Cardiac septum (tissue), 1 donor: ENCODE data around the gene IFNA17. TPM values are rescaled to one million over a fixed set of nuclear protein-coding genes. Genes with fewer than 3 reads are reported as not detected.
"Not testable (repeated sequence)": the region's sequence is repeated elsewhere in the genome, so short reads cannot be mapped to it uniquely, and the experiment has no call there.

Experiments
- DNase-seq: peaks from one replicate; pipeline ENCODE4 v3.0.0-alpha.2; 2020; ENCODE audit warnings: low spot score
- intact Hi-C: fragments of 100-400 bp; cut with DNase I; formaldehyde crosslinking; loops from one replicate; pipeline ENCODE4 v1.14.0; 2022
- total RNA-seq: library from RNA; stranded (reverse); fragmentation: NEBNext Ultra II Directional; extraction: Animal tissue kit (Norgen Biotek cat#: 25700); gene quantifications from one replicate; pipeline ENCODE4 v1.2.1, GENCODE V29; 2021
- donor health status: DM: no; HTN: no; CAD: no.

Gene IFNA17
- total RNA-seq, 1 donor from 2014 or later: not detected

GRCh38 chr9:21213411-21214326 lies 14.4 kb downstream of the IFNA17 start:
- DNase-seq, intact Hi-C loops: not testable (repeated sequence)

GRCh38 chr9:21212160-21212559 lies 15.9 kb downstream of the IFNA17 start:
- intact Hi-C loops, DNase-seq: not testable (repeated sequence)

GRCh38 chr9:21210782-21211181 lies 17.2 kb downstream of the IFNA17 start:
- intact Hi-C loops, DNase-seq: not testable (repeated sequence)

GRCh38 chr9:21210311-21210710 lies 17.7 kb downstream of the IFNA17 start:
- DNase-seq: no peak

GRCh38 chr9:21207043-21207442 lies 21.0 kb downstream of the IFNA17 start, which contains the start of gene IFNA10:
IFNA10 (minus strand) TSS chr9:21207143; CDS start chr9:21207097, 46 bp downstream.
- DNase-seq, intact Hi-C loops: not testable (repeated sequence)

More at GRCh38 chr9:21210311-21210710, 17.7 kb downstream of the IFNA17 start:
- intact Hi-C loops: no loop called here

GRCh38 chr9:21205204-21205603 lies 22.8 kb downstream of the IFNA17 start:
- intact Hi-C loops: no loop called here
- no peak for DNase-seq

GRCh38 chr9:21202105-21202504 lies 25.9 kb downstream of the IFNA17 start, which contains the start of gene IFNA7:
IFNA7 (minus strand) TSS chr9:21202205; CDS start chr9:21202165, 40 bp downstream.
- intact Hi-C loops, DNase-seq: not testable (repeated sequence)

GRCh38 chr9:21194867-21195776 lies 32.9 kb downstream of the IFNA17 start:
- DNase-seq: not testable (repeated sequence)

GRCh38 chr9:21187487-21187886 lies 40.5 kb downstream of the IFNA17 start, which contains the start of gene IFNA4:
IFNA4 (minus strand) TSS chr9:21187587; CDS start chr9:21187531, 56 bp downstream.
- intact Hi-C loops, DNase-seq: not testable (repeated sequence)

More at GRCh38 chr9:21194867-21195776, 32.9 kb downstream of the IFNA17 start:
- intact Hi-C loops: not testable (repeated sequence)

GRCh38 chr9:21182810-21183736 lies 44.9 kb downstream of the IFNA17 start:
- intact Hi-C loops: not testable (repeated sequence)

More at GRCh38 chr9:21182810-21183736, 44.9 kb downstream of the IFNA17 start:
- not testable (repeated sequence) for DNase-seq

Other genes with a start within 250 kb of the IFNA17 start
- 0.65 TPM for gene HACD4, start 196.6 kb downstream of the IFNA17 start, total RNA-seq
- gene IFNB1, start 150.3 kb downstream of the IFNA17 start, total RNA-seq: not detected
- not detected for gene IFNW1, start 86.4 kb downstream of the IFNA17 start, total RNA-seq
- gene IFNA21, start 61.6 kb downstream of the IFNA17 start, total RNA-seq: not detected
- gene IFNA4, start 40.6 kb downstream of the IFNA17 start, total RNA-seq: not detected
- not detected for gene IFNA7, start 26.0 kb downstream of the IFNA17 start, total RNA-seq
- not detected for gene IFNA10, start 21.1 kb downstream of the IFNA17 start, total RNA-seq
- gene IFNA16, start 10.9 kb downstream of the IFNA17 start, total RNA-seq: not detected
- not detected for gene IFNA14, start 11.8 kb upstream of the IFNA17 start, total RNA-seq
- gene IFNA5, start 77.1 kb upstream of the IFNA17 start, total RNA-seq: not detected
- 12.5 TPM for gene KLHL9, start 107.2 kb upstream of the IFNA17 start, total RNA-seq
- not detected for gene IFNA6, start 122.7 kb upstream of the IFNA17 start, total RNA-seq
- gene IFNA13, start 139.8 kb upstream of the IFNA17 start, total RNA-seq: not detected
- not detected for gene IFNA2, start 157.2 kb upstream of the IFNA17 start, total RNA-seq
- gene IFNA8, start 180.9 kb upstream of the IFNA17 start, total RNA-seq: not detected
- not detected for gene IFNA1, start 212.2 kb upstream of the IFNA17 start, total RNA-seq